Measurements from ENCODE around the gene ZMIZ1. TPM values are rescaled to one million over a fixed set of nuclear protein-coding genes. Genes with fewer than 3 reads are reported as not detected.

The ZMIZ1 gene
- polyA plus RNA-seq, 1 donor = 40.1 TPM

GRCh38 chr10:79024296-79024695, 44.5 kb upstream of the ZMIZ1 start:
- no peaks in the 10 kb centered on the region for H3K9me3 ChIP-seq (ENCODE audit: control insufficient read depth, low read depth, low read length)
- no peak for DNase-seq
- WGBS (ENCODE audit: insufficient coverage, low lambda C conversion rate) = no CpG with 5 or more reads among the region's 6 CpGs
- no peaks in the 10 kb centered on the region for H3K27me3 ChIP-seq (ENCODE audit: control insufficient read depth, insufficient read depth, low read length)
- H3K4me1 ChIP-seq (ENCODE audit: control insufficient read depth, insufficient read depth, low read length) = peaks cover 26% of the 10 kb centered on the region
- no peak overlapping the region for H3K4me3 ChIP-seq (ENCODE audit: low read length)
- peak overlapping the region; percentile 36 for H3K27ac ChIP-seq (ENCODE audit: low read length)
- H3K36me3 ChIP-seq (ENCODE audit: control insufficient read depth, insufficient read depth, low read length) = no peaks in the 10 kb centered on the region

GRCh38 chr10:79024720-79025198, 44.0 kb upstream of the ZMIZ1 start:
- H3K27ac ChIP-seq (ENCODE audit: low read length) = peak overlapping the region; percentile 36
- no CpG with 5 or more reads among the region's 5 CpGs for WGBS (ENCODE audit: insufficient coverage, low lambda C conversion rate)
- DNase-seq = peak; percentile 69 to 84
- H3K27me3 ChIP-seq (ENCODE audit: control insufficient read depth, insufficient read depth, low read length) = no peaks in the 10 kb centered on the region
- H3K4me1 ChIP-seq (ENCODE audit: control insufficient read depth, insufficient read depth, low read length) = peaks cover 26% of the 10 kb centered on the region
- no peaks in the 10 kb centered on the region for H3K9me3 ChIP-seq (ENCODE audit: control insufficient read depth, low read depth, low read length)
- no peaks in the 10 kb centered on the region for H3K36me3 ChIP-seq (ENCODE audit: control insufficient read depth, insufficient read depth, low read length)
- no peak overlapping the region for H3K4me3 ChIP-seq (ENCODE audit: low read length)

GRCh38 chr10:79025199-79025832, 43.5 kb upstream of the ZMIZ1 start:
- peak overlapping the region; percentile 18 for H3K27ac ChIP-seq (ENCODE audit: low read length)
- no peak overlapping the region for H3K4me3 ChIP-seq (ENCODE audit: low read length)
- H3K9me3 ChIP-seq (ENCODE audit: control insufficient read depth, low read depth, low read length) = no peaks in the 10 kb centered on the region
- WGBS (ENCODE audit: insufficient coverage, low lambda C conversion rate) = no CpG with 5 or more reads among the region's 22 CpGs
- DNase-seq = no peak
- no peaks in the 10 kb centered on the region for H3K27me3 ChIP-seq (ENCODE audit: control insufficient read depth, insufficient read depth, low read length)
- H3K36me3 ChIP-seq (ENCODE audit: control insufficient read depth, insufficient read depth, low read length) = no peaks in the 10 kb centered on the region
- H3K4me1 ChIP-seq (ENCODE audit: control insufficient read depth, insufficient read depth, low read length) = peaks cover 26% of the 10 kb centered on the region

- H3K36me3 ChIP-seq (ENCODE audit: control insufficient read depth, insufficient read depth, low read length) = no peaks in the 10 kb centered on the region
- WGBS (ENCODE audit: insufficient coverage, low lambda C conversion rate) = no CpG with 5 or more reads among the region's 11 CpGs
- no peak overlapping the region for H3K27ac ChIP-seq (ENCODE audit: low read length)
- H3K9me3 ChIP-seq (ENCODE audit: control insufficient read depth, low read depth, low read length) = no peaks in the 10 kb centered on the region
- H3K4me1 ChIP-seq (ENCODE audit: control insufficient read depth, insufficient read depth, low read length) = peaks cover 26% of the 10 kb centered on the region
- H3K27me3 ChIP-seq (ENCODE audit: control insufficient read depth, insufficient read depth, low read length) = no peaks in the 10 kb centered on the region
- no peak for DNase-seq
- H3K4me3 ChIP-seq (ENCODE audit: low read length) = no peak overlapping the region
Observed at GRCh38 chr10:79026341-79026761, 42.4 kb upstream of the ZMIZ1 start.

- no CpG with 5 or more reads among the region's 3 CpGs for WGBS (ENCODE audit: insufficient coverage, low lambda C conversion rate)
- Histone ChIP-seq H3K4me1 (ENCODE audit: control insufficient read depth, insufficient read depth, low read length) (peaks cover 26% of the 10 kb centered on the region), H3K4me3 (ENCODE audit: low read length) (no peak overlapping the region), H3K9me3 (ENCODE audit: control insufficient read depth, low read depth, low read length) (no peaks in the 10 kb centered on the region), H3K36me3 (ENCODE audit: control insufficient read depth, insufficient read depth, low read length) (no peaks in the 10 kb centered on the region), H3K27ac (ENCODE audit: low read length) (no peak overlapping the region), H3K27me3 (ENCODE audit: control insufficient read depth, insufficient read depth, low read length) (no peaks in the 10 kb centered on the region)
- DNase-seq = no peak
Observed at GRCh38 chr10:79026806-79027146, 42.0 kb upstream of the ZMIZ1 start.

- no peaks in the 10 kb centered on the region for H3K36me3 ChIP-seq (ENCODE audit: control insufficient read depth, insufficient read depth, low read length)
- WGBS (ENCODE audit: insufficient coverage, low lambda C conversion rate) = no CpG with 5 or more reads among the region's 18 CpGs
- H3K9me3 ChIP-seq (ENCODE audit: control insufficient read depth, low read depth, low read length) = no peaks in the 10 kb centered on the region
- peaks cover 26% of the 10 kb centered on the region for H3K4me1 ChIP-seq (ENCODE audit: control insufficient read depth, insufficient read depth, low read length)
- no peak overlapping the region for H3K27ac ChIP-seq (ENCODE audit: low read length)
- H3K27me3 ChIP-seq (ENCODE audit: control insufficient read depth, insufficient read depth, low read length) = no peaks in the 10 kb centered on the region
- DNase-seq = peak; percentile 31 to 74
- no peak overlapping the region for H3K4me3 ChIP-seq (ENCODE audit: low read length)
Observed at GRCh38 chr10:79027147-79028055, 41.4 kb upstream of the ZMIZ1 start.

GRCh38 chr10:79028056-79028430, 40.7 kb upstream of the ZMIZ1 start:
- peaks cover 26% of the 10 kb centered on the region for H3K4me1 ChIP-seq (ENCODE audit: control insufficient read depth, insufficient read depth, low read length)
- DNase-seq = no peak
- no peaks in the 10 kb centered on the region for H3K36me3 ChIP-seq (ENCODE audit: control insufficient read depth, insufficient read depth, low read length)
- no peaks in the 10 kb centered on the region for H3K27me3 ChIP-seq (ENCODE audit: control insufficient read depth, insufficient read depth, low read length)
- no peaks in the 10 kb centered on the region for H3K9me3 ChIP-seq (ENCODE audit: control insufficient read depth, low read depth, low read length)
- no peak overlapping the region for H3K4me3 ChIP-seq (ENCODE audit: low read length)
- H3K27ac ChIP-seq (ENCODE audit: low read length) = no peak overlapping the region
- no CpG with 5 or more reads among the region's 4 CpGs for WGBS (ENCODE audit: insufficient coverage, low lambda C conversion rate)

- peaks cover 26% of the 10 kb centered on the region for H3K4me1 ChIP-seq (ENCODE audit: control insufficient read depth, insufficient read depth, low read length)
- H3K27me3 ChIP-seq (ENCODE audit: control insufficient read depth, insufficient read depth, low read length) = no peaks in the 10 kb centered on the region
- H3K9me3 ChIP-seq (ENCODE audit: control insufficient read depth, low read depth, low read length) = no peaks in the 10 kb centered on the region
- no peak overlapping the region for H3K4me3 ChIP-seq (ENCODE audit: low read length)
- WGBS (ENCODE audit: insufficient coverage, low lambda C conversion rate) = 100% methylated on average over 1 of the region's 5 CpGs
- H3K27ac ChIP-seq (ENCODE audit: low read length) = no peak overlapping the region
- H3K36me3 ChIP-seq (ENCODE audit: control insufficient read depth, insufficient read depth, low read length) = no peaks in the 10 kb centered on the region
- no peak for DNase-seq
Observed at GRCh38 chr10:79028451-79029010, 40.2 kb upstream of the ZMIZ1 start.

- Histone ChIP-seq H3K36me3 (ENCODE audit: control insufficient read depth, insufficient read depth, low read length) (no peaks in the 10 kb centered on the region), H3K27ac (ENCODE audit: low read length) (no peak overlapping the region), H3K9me3 (ENCODE audit: control insufficient read depth, low read depth, low read length) (no peaks in the 10 kb centered on the region), H3K27me3 (ENCODE audit: control insufficient read depth, insufficient read depth, low read length) (no peaks in the 10 kb centered on the region), H3K4me3 (ENCODE audit: low read length) (no peak overlapping the region), H3K4me1 (ENCODE audit: control insufficient read depth, insufficient read depth, low read length) (peaks cover 19% of the 10 kb centered on the region)
- DNase-seq = no peak
- WGBS (ENCODE audit: insufficient coverage, low lambda C conversion rate) = no CpG with 5 or more reads among the region's 12 CpGs
Observed at GRCh38 chr10:79029478-79030390, 39.0 kb upstream of the ZMIZ1 start.

GRCh38 chr10:79030705-79031104, 38.1 kb upstream of the ZMIZ1 start:
- H3K4me1 ChIP-seq (ENCODE audit: control insufficient read depth, insufficient read depth, low read length) = peaks cover 10% of the 10 kb centered on the region
- H3K4me3 ChIP-seq (ENCODE audit: low read length) = no peak overlapping the region
- DNase-seq = no peak
- H3K36me3 ChIP-seq (ENCODE audit: control insufficient read depth, insufficient read depth, low read length) = no peaks in the 10 kb centered on the region
- no peak overlapping the region for H3K27ac ChIP-seq (ENCODE audit: low read length)
- no CpG with 5 or more reads among the region's 1 CpG for WGBS (ENCODE audit: insufficient coverage, low lambda C conversion rate)
- H3K9me3 ChIP-seq (ENCODE audit: control insufficient read depth, low read depth, low read length) = no peaks in the 10 kb centered on the region
- H3K27me3 ChIP-seq (ENCODE audit: control insufficient read depth, insufficient read depth, low read length) = no peaks in the 10 kb centered on the region
